HL-60 (cell line): Measurements from ENCODE around the gene WRAP73.
A peak's percentile ranks its signal among the peaks of the same experiment; 100 is the strongest.

Experiments used
- DNase-seq, 2 experiments: peaks; one replicate each; pipeline ENCODE4 v3.0.0-alpha.2; 2010 to 2020; ENCODE audit warnings: low read depth in 1 of 2, low spot score in 1 of 2
- H3K27ac ChIP-seq: fragments of 250-450 bp; sonication (Bioruptor Pico); replicated peaks from 2 replicates; pipeline ENCODE4 v1.5.1; 2020; ENCODE audit warnings: mild to moderate bottlenecking, moderate library complexity
- H3K27me3 ChIP-seq: fragments of 250-450 bp; sonication (Bioruptor Pico); 2 replicates; pipeline ENCODE4 v1.5.1; 2021; ENCODE audit warnings: mild to moderate bottlenecking, moderate library complexity; ENCODE audit not compliant: insufficient read depth, poor library complexity, severe bottlenecking
- H3K4me3 ChIP-seq: replicated peaks from 2 replicates; pipeline ENCODE4 v1.5.1; 2011; ENCODE audit warnings: mild to moderate bottlenecking, control low read depth, low read length; ENCODE audit not compliant: insufficient read depth
- CTCF ChIP-seq: IDR thresholded peaks from one replicate; pipeline ENCODE4 v1.5.1; 2011; ENCODE audit warnings: low read length, control low read depth, inconsistent platforms; ENCODE audit not compliant: insufficient read depth
- GABPA ChIP-seq: IDR thresholded peaks from 2 replicates; pipeline ENCODE4 v1.6.1; 2012; ENCODE audit warnings: low read depth
- POLR2AphosphoS5 ChIP-seq: IDR thresholded peaks from 2 replicates; pipeline ENCODE4 v1.6.1; 2012; ENCODE audit warnings: low read depth
- REST ChIP-seq: IDR thresholded peaks from 2 replicates; pipeline ENCODE4 v1.6.1; 2012; ENCODE audit warnings: low read depth; ENCODE audit not compliant: insufficient replicate concordance
- SPI1 ChIP-seq: IDR thresholded peaks from 2 replicates; pipeline ENCODE4 v1.6.1; 2012; ENCODE audit warnings: low read depth, mild to moderate bottlenecking, borderline replicate concordance

The WRAP73 gene

GRCh38 chr1:3603156-3603555 is 46.7 kb downstream of the WRAP73 start:
- H3K27me3 ChIP-seq: no peaks in the 10 kb centered on the region
- TF ChIP-seq CTCF (no peak), POLR2AphosphoS5 (no peak), SPI1 (no peak), GABPA (no peak), REST (no peak)

GRCh38 chr1:3602375-3602774 is 47.5 kb downstream of the WRAP73 start:
- DNase-seq: no peak
- Histone ChIP-seq H3K4me3 (no peak overlapping the region), H3K27ac (peak overlapping the region; percentile 47; the same call in 1 of the 2 replicates), H3K27me3 (no peaks in the 10 kb centered on the region)
- TF ChIP-seq POLR2AphosphoS5 (no peak), GABPA (no peak), SPI1 (no peak), CTCF (no peak), REST (no peak)

More at GRCh38 chr1:3603156-3603555, 46.7 kb downstream of the WRAP73 start:
- Histone ChIP-seq H3K27ac (peak overlapping the region; percentile 47), H3K4me3 (no peak overlapping the region)
- no peak for DNase-seq

- Histone ChIP-seq H3K27me3 (no peaks in the 10 kb centered on the region), H3K4me3 (no peak overlapping the region), H3K27ac (no peak overlapping the region)
- no peak for DNase-seq
- no peak for TF ChIP-seq SPI1
- no peak for TF ChIP-seq REST
- no peak for TF ChIP-seq CTCF
- no peak for TF ChIP-seq GABPA
- no peak for TF ChIP-seq POLR2AphosphoS5
Observed at GRCh38 chr1:3601743-3602142, 48.2 kb downstream of the WRAP73 start.
